GM23338 (cell line): ENCODE results near the gene BTBD19. TPM values are rescaled to one million over a fixed set of nuclear protein-coding genes. Genes with fewer than 3 reads are reported as not detected.

Experiments
- ATAC-seq: fragments of 200-7000 bp; cut with Tn5 transposase; 3 replicates; pipeline ENCODE4 v1.9.1; 2020
- DNase-seq: peaks from one replicate; pipeline ENCODE4 v3.0.0-alpha.2; 2015; ENCODE audit warnings: low spot score
- H2AFZ ChIP-seq: fragments of 200-600 bp; sonication (generic); 2 replicates; pipeline ENCODE4 v1.8.0; 2016; ENCODE audit warnings: antibody characterized with exemption, mild to moderate bottlenecking, moderate library complexity
- H3F3A ChIP-seq: fragments of 200-600 bp; sonication (generic); replicated peaks from 2 replicates; pipeline ENCODE4 v1.8.0; 2017; ENCODE audit warnings: antibody characterized with exemption, mixed run types, low read depth
- H3K27ac ChIP-seq: fragments of 200-600 bp; sonication (generic); 2 replicates; pipeline ENCODE4 v1.6.1; 2016; ENCODE audit warnings: low read depth
- H3K27me3 ChIP-seq: fragments of 200-600 bp; sonication (generic); 2 replicates; pipeline ENCODE4 v1.8.0; 2016; ENCODE audit warnings: mild to moderate bottlenecking, mixed run types, moderate library complexity; ENCODE audit not compliant: insufficient read depth
- H3K36me3 ChIP-seq: fragments of 200-600 bp; sonication (generic); 2 replicates; pipeline ENCODE4 v1.8.0; 2016; ENCODE audit warnings: mild to moderate bottlenecking; ENCODE audit not compliant: insufficient read depth
- H3K4me1 ChIP-seq: fragments of 200-600 bp; sonication (generic); 2 replicates; pipeline ENCODE4 v1.8.0; 2016; ENCODE audit warnings: mild to moderate bottlenecking, moderate library complexity; ENCODE audit not compliant: insufficient read depth
- H3K4me2 ChIP-seq: fragments of 200-600 bp; sonication (generic); 2 replicates; pipeline ENCODE4 v1.7.1; 2017; ENCODE audit warnings: mixed run types
- H3K4me3 ChIP-seq: fragments of 200-600 bp; sonication (generic); 2 replicates; pipeline ENCODE4 v1.6.1; 2016; ENCODE audit warnings: mixed run types
- H3K79me2 ChIP-seq: fragments of 200-600 bp; sonication (generic); replicated peaks from 2 replicates; pipeline ENCODE4 v1.8.0; 2017; ENCODE audit warnings: mild to moderate bottlenecking; ENCODE audit not compliant: insufficient read depth
- H3K9me2 ChIP-seq: fragments of 200-600 bp; sonication (generic); 2 replicates; pipeline ENCODE4 v1.8.0; 2017; ENCODE audit not compliant: insufficient read depth
- H4K20me1 ChIP-seq: fragments of 200-600 bp; sonication (generic); replicated peaks from 2 replicates; pipeline ENCODE4 v1.8.0; 2017; ENCODE audit warnings: mild to moderate bottlenecking; ENCODE audit not compliant: insufficient read depth
- H3K27ac Mint-ChIP-seq: 2 replicates; pipeline ENCODE4 v1.8.0; 2020; ENCODE audit warnings: inconsistent platforms, mild to moderate bottlenecking, moderate library complexity, mixed read lengths
- H3K27me3 Mint-ChIP-seq: 3 replicates; pipeline ENCODE4 v1.8.0; 2022; ENCODE audit warnings: low read depth, mild to moderate bottlenecking, moderate library complexity, mixed read lengths, inconsistent platforms; ENCODE audit not compliant: insufficient read depth, poor library complexity
- H3K36me3 Mint-ChIP-seq: 3 replicates; pipeline ENCODE4 v1.8.0; 2021; ENCODE audit warnings: low read depth, mild to moderate bottlenecking, inconsistent platforms, moderate library complexity, mixed read lengths
- H3K4me1 Mint-ChIP-seq: 3 replicates; pipeline ENCODE4 v1.8.0; 2020; ENCODE audit warnings: mild to moderate bottlenecking, inconsistent platforms, mixed read lengths
- H3K4me3 Mint-ChIP-seq: 3 replicates; pipeline ENCODE4 v1.8.0; 2021; ENCODE audit warnings: moderate library complexity, mild to moderate bottlenecking, inconsistent platforms, mixed read lengths
- H3K9me3 Mint-ChIP-seq: 3 replicates; pipeline ENCODE4 v1.8.0; 2020; ENCODE audit warnings: moderate library complexity, mild to moderate bottlenecking, inconsistent platforms, mixed read lengths
- CREB1 ChIP-seq: fragments of 250-450 bp; sonication (Bioruptor Pico); IDR thresholded peaks from 2 replicates; pipeline ENCODE4 v1.5.0; 2020; ENCODE audit warnings: low read depth, mild to moderate bottlenecking, moderate library complexity
- CTCF ChIP-seq, 2 experiments: fragments of 200-600 bp in 1 of 2; sonication (generic) in 1 of 2; conservative IDR thresholded peaks; 2 replicates each; pipeline versions ENCODE4 v1.5.1 to v1.6.1; 2016 to 2017; ENCODE audit warnings: antibody characterized with exemption in 2 of 2, low read depth in 2 of 2, mild to moderate bottlenecking in 2 of 2, moderate library complexity in 1 of 2
- ETS1 ChIP-seq: IDR thresholded peaks from 2 replicates; pipeline ENCODE4 v1.6.1; 2016; ENCODE audit warnings: antibody characterized with exemption
- EZH2 ChIP-seq: fragments of 200-600 bp; sonication (generic); IDR thresholded peaks from one replicate; pipeline ENCODE4 v1.8.0; 2017; ENCODE audit warnings: antibody characterized with exemption, mild to moderate bottlenecking, low read depth; ENCODE audit not compliant: unreplicated experiment
- EZH2phosphoT487 ChIP-seq: fragments of 200-600 bp; sonication (generic); IDR thresholded peaks from one replicate; pipeline ENCODE4 v1.8.1; 2018; ENCODE audit warnings: antibody characterized with exemption; ENCODE audit not compliant: unreplicated experiment
- JUNB ChIP-seq: IDR thresholded peaks from one replicate; pipeline ENCODE4 v1.6.1; 2016; ENCODE audit warnings: antibody characterized with exemption; ENCODE audit not compliant: unreplicated experiment
- NANOG ChIP-seq: IDR thresholded peaks from 2 replicates; pipeline ENCODE4 v1.6.1; 2016; ENCODE audit warnings: antibody characterized with exemption, borderline replicate concordance
- POLR2AphosphoS5 ChIP-seq: IDR thresholded peaks from 2 replicates; pipeline ENCODE4 v1.6.1; 2016; ENCODE audit warnings: antibody characterized with exemption, low read depth
- REST ChIP-seq: IDR thresholded peaks from one replicate; pipeline ENCODE4 v1.6.1; 2018; ENCODE audit warnings: antibody characterized with exemption; ENCODE audit not compliant: unreplicated experiment
- STAT1 ChIP-seq: IDR thresholded peaks from one replicate; pipeline ENCODE4 v1.6.1; 2016; ENCODE audit warnings: antibody characterized with exemption; ENCODE audit not compliant: unreplicated experiment
- ZNF114 ChIP-seq: fragments of 250-450 bp; sonication (Bioruptor Pico); IDR thresholded peaks from 2 replicates; pipeline ENCODE4 v1.5.0; 2020; ENCODE audit warnings: mild to moderate bottlenecking, moderate library complexity
- ZNF331 ChIP-seq: fragments of 250-450 bp; sonication (Bioruptor Pico); IDR thresholded peaks from 2 replicates; pipeline ENCODE4 v1.5.0; 2020; ENCODE audit warnings: low read depth, mild to moderate bottlenecking, moderate library complexity
- ZNF462 ChIP-seq: fragments of 250-450 bp; sonication (Bioruptor Pico); IDR thresholded peaks from 2 replicates; pipeline ENCODE4 v1.5.0; 2020; ENCODE audit warnings: mild to moderate bottlenecking, moderate library complexity
- polyA plus RNA-seq: library from polyadenylated mRNA; unstranded; fragments of >200 nt; fragmentation: Nextera tagmentation; extraction: Ambion mirVana; gene quantifications from 2 replicates; pipeline ENCODE4 v1.2.1, GENCODE V29; 2016
- total RNA-seq: library from RNA; depleted of rRNA; stranded (reverse); fragments of >200 nt; shearing (Covaris generic); gene quantifications from 2 replicates; pipeline ENCODE4 v1.2.3, GENCODE V29; 2014

BTBD19 gene
- total and polyA plus RNA-seq, 2 experiments from 2014 or later, result 0.37 to 0.66 TPM

- H3K4me3 Mint-ChIP-seq, result no peak overlapping the region
Measured at GRCh38 chr1:44760876-44761275, 47.4 kb upstream of the BTBD19 start.

More at GRCh38 chr1:44760876-44761275, 47.4 kb upstream of the BTBD19 start:
- Histone ChIP-seq H3K27ac (no peak overlapping the region), H3K27me3 (no peaks in the 10 kb centered on the region), H3K4me3 (no peak overlapping the region), H3K4me2 (no peak overlapping the region), H3F3A (0 out of 2 replicates have a peak, but pooled peaks cover 3% of the 10 kb centered on the region), H4K20me1 (peaks cover 10% of the 10 kb centered on the region; the same call in 1 of the 2 replicates), H3K9me2 (no peaks in the 10 kb centered on the region), H3K36me3 (peaks cover 63% of the 10 kb centered on the region), H3K4me1 (no peaks in the 10 kb centered on the region), H3K79me2 (no peaks in the 10 kb centered on the region), H2AFZ (no peak overlapping the region)
- H3K27ac Mint-ChIP-seq, result no peak overlapping the region
- ATAC-seq (no peak), DNase-seq (no peak)
- peaks cover 91% of the 10 kb centered on the region for H3K36me3 Mint-ChIP-seq
- H3K4me1 Mint-ChIP-seq, result no peaks in the 10 kb centered on the region
- TF ChIP-seq POLR2AphosphoS5 (no peak), ZNF462 (no peak), ETS1 (no peak), REST (no peak), CREB1 (CRISPR knock-in tag) (no peak), ZNF114 (no peak), STAT1 (no peak), ZNF331 (CRISPR knock-in tag) (no peak), EZH2 (no peak), NANOG (no peak), CTCF (conservative IDR thresholded peaks at IDR 0.05; ENCODE audit: low read depth in 2 of 2) (no peak), JUNB (no peak), EZH2phosphoT487 (no peak)
- peaks cover 2% of the 10 kb centered on the region for H3K27me3 Mint-ChIP-seq
- no peaks in the 10 kb centered on the region for H3K9me3 Mint-ChIP-seq
